Caco-2 (cell line): Measurements from ENCODE around the gene SRRM4. TPM values are rescaled to one million over a fixed set of nuclear protein-coding genes. Genes with fewer than 3 reads are reported as not detected.

Source experiments
- BruUV-seq: library from RNA; stranded (reverse); fragments of 400-500 nt; replicated peaks from 2 replicates; lab custom pipeline; 2021; lab: Mats Ljungman, UMichigan
- CTCF ChIA-PET: fragments of 300-600 bp; sonication (Branson Sonifier 250); formaldehyde crosslinking; loops from one replicate; lab custom pipeline; 2022; ENCODE audit warnings: antibody characterized with exemption; lab: Charles Lee
- POLR2A ChIA-PET: fragments of 300-600 bp; sonication (Branson Sonifier 250); formaldehyde crosslinking; loops from one replicate; lab custom pipeline; 2022; ENCODE audit warnings: antibody characterized with exemption; lab: Charles Lee
- DNase-seq, 2 experiments: peaks; one replicate each; pipeline versions ENCODE4 v3.0.0 to v3.0.0-alpha.2; 2020 to 2022
- H3K27me3 ChIP-seq: replicated peaks from 2 replicates; pipeline ENCODE4 v1.6.0; 2011; ENCODE audit warnings: low read length; ENCODE audit not compliant: control insufficient read depth, insufficient read depth
- H3K36me3 ChIP-seq: 2 replicates; pipeline ENCODE4 v1.5.1; 2011; ENCODE audit warnings: low read length; ENCODE audit not compliant: control insufficient read depth, insufficient read depth
- H3K4me1 ChIP-seq: fragments of 250-450 bp; sonication (Bioruptor Pico); 2 replicates; pipeline ENCODE4 v1.5.1; 2020; ENCODE audit warnings: mild to moderate bottlenecking
- H3K4me3 ChIP-seq: 2 replicates; pipeline ENCODE4 v1.5.1; 2011; ENCODE audit warnings: low read depth, mild to moderate bottlenecking, control low read depth, low read length
- H3K9me3 ChIP-seq: fragments of 250-450 bp; sonication (Bioruptor Pico); 2 replicates; pipeline ENCODE4 v1.5.1; 2020; ENCODE audit warnings: mild to moderate bottlenecking, moderate library complexity
- H3K27ac Mint-ChIP-seq: one replicate; pipeline ENCODE4 v1.8.0; 2022; ENCODE audit warnings: mixed read lengths; ENCODE audit not compliant: unreplicated experiment
- H3K27me3 Mint-ChIP-seq: one replicate; pipeline ENCODE4 v1.8.0; 2022; ENCODE audit warnings: mixed read lengths; ENCODE audit not compliant: insufficient read depth, unreplicated experiment
- H3K36me3 Mint-ChIP-seq: one replicate; pipeline ENCODE4 v1.8.0; 2022; ENCODE audit warnings: mild to moderate bottlenecking, mixed read lengths; ENCODE audit not compliant: insufficient read depth, unreplicated experiment
- H3K4me1 Mint-ChIP-seq: one replicate; pipeline ENCODE4 v1.8.0; 2022; ENCODE audit warnings: low read depth, mixed read lengths; ENCODE audit not compliant: unreplicated experiment
- H3K4me3 Mint-ChIP-seq: one replicate; pipeline ENCODE4 v1.8.0; 2022; ENCODE audit warnings: mild to moderate bottlenecking, moderate library complexity, mixed read lengths; ENCODE audit not compliant: unreplicated experiment
- H3K9me3 Mint-ChIP-seq: one replicate; pipeline ENCODE4 v1.8.0; 2022; ENCODE audit warnings: mixed read lengths; ENCODE audit not compliant: unreplicated experiment
- CTCF ChIP-seq, 2 experiments: fragments of 200-600 bp in 1 of 2; IDR thresholded peaks; 1 replicate in 1 of 2; 2 replicates in 1 of 2; pipeline versions ENCODE4 v1.5.1 to v1.8.0; 2011 to 2022; ENCODE audit warnings: antibody characterized with exemption in 1 of 2, control low read depth in 1 of 2, inconsistent platforms in 1 of 2, low read depth in 1 of 2, low read length in 1 of 2, mild to moderate bottlenecking in 1 of 2, moderate library complexity in 1 of 2; ENCODE audit not compliant: insufficient read depth in 1 of 2, severe bottlenecking in 1 of 2, unreplicated experiment in 1 of 2
- intact Hi-C: fragments of 100-400 bp; cut with micrococcal nuclease; formaldehyde crosslinking; loops from one replicate; pipeline ENCODE4 v1.10.0; 2022; ENCODE audit not compliant: unreplicated experiment
- total RNA-seq: library from RNA; stranded (reverse); gene quantifications from 2 replicates; pipeline ENCODE4 v1.2.3, GENCODE V29; 2022

The SRRM4 gene
- total RNA-seq, 1 experiment from 2014 or later, result not detected

- no peaks in the 10 kb centered on the region; the same call in 1 of the 2 replicates for H3K27me3 ChIP-seq
- BruUV-seq, result no TSS peak
- peaks cover 10% of the 10 kb centered on the region for H3K27me3 Mint-ChIP-seq
These were observed 4.7 kb downstream of the SRRM4 start for GRCh38 chr12:118986050-118986449.

DNA sequence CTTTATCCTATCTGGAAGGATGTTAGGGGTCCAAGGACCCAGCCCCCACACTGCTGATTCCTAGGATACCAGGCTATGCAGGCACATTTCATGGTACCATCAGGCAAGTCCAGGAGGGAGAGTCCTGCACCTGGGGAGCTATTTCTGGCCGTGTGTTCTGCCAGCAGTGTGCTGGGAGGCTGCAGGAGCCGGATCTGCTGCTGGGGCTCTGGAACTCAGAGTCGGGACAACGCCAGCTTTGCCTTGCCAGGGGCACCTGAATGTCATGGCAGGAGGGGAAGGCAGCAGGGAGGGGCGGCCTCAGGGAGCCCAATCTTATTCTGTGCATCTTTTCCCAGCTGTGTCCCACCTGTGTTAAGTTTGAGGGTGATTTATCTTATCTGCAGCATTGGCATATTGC, 17.8 kb downstream of the SRRM4 start:
- DNase-seq, result no peak

More at GRCh38 chr12:118986050-118986449, 4.7 kb downstream of the SRRM4 start:
- POLR2A ChIA-PET, result no interaction called here
- Histone ChIP-seq H3K9me3 (no peaks in the 10 kb centered on the region), H3K4me1 (no peaks in the 10 kb centered on the region), H3K36me3 (no peaks in the 10 kb centered on the region), H3K4me3 (no peak overlapping the region)
- intact Hi-C loops, result no loop called here
- Mint-ChIP-seq H3K9me3 (no peaks in the 10 kb centered on the region), H3K36me3 (no peaks in the 10 kb centered on the region), H3K4me1 (no peaks in the 10 kb centered on the region), H3K27ac (no peak overlapping the region), H3K4me3 (no peak overlapping the region)
- no peak for TF ChIP-seq CTCF (IDR thresholded peaks at IDR 0.05; ENCODE audit: insufficient read depth in 1 of 2, low read depth in 1 of 2, low read length in 1 of 2, severe bottlenecking in 1 of 2, unreplicated experiment in 1 of 2)
- DNase-seq, result no peak
- CTCF ChIA-PET, result no interaction called here

DNA sequence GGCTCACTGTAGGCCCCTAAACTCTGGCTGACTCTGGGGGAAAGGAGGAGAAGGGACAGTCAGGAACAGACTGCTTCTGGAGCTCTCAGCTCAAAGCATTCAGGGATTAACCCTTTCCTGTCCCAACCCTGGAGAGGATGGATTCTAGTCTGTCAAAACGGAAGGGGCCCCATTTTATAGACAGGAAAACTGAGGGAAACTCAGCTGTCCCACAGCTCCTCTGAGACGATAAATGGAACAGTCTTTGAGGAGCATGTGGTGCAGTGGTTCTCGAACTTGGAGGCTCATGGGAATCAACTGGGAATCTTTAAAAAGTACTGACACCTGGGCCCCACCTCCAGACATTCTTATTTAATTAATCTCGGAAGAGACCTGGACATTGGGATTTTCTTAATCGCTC, 23.7 kb downstream of the SRRM4 start:
- intact Hi-C loops, result no loop called here
- no TSS peak for BruUV-seq
- Mint-ChIP-seq H3K4me1 (peaks cover 6% of the 10 kb centered on the region), H3K27ac (no peak overlapping the region), H3K4me3 (no peak overlapping the region), H3K9me3 (no peaks in the 10 kb centered on the region), H3K36me3 (no peaks in the 10 kb centered on the region), H3K27me3 (peaks cover 8% of the 10 kb centered on the region)
- Histone ChIP-seq H3K4me3 (no peak overlapping the region), H3K36me3 (no peaks in the 10 kb centered on the region), H3K9me3 (no peaks in the 10 kb centered on the region), H3K4me1 (0 out of 2 replicates have a peak, but pooled peaks cover 7% of the 10 kb centered on the region), H3K27me3 (no peaks in the 10 kb centered on the region)
- no peak for TF ChIP-seq CTCF (IDR thresholded peaks at IDR 0.05; ENCODE audit: insufficient read depth in 1 of 2, low read depth in 1 of 2, low read length in 1 of 2, severe bottlenecking in 1 of 2, unreplicated experiment in 1 of 2)
- CTCF ChIA-PET, result no interaction called here
- no peak for DNase-seq
- POLR2A ChIA-PET, result no interaction called here

More for the DNA sequence above, 17.8 kb downstream of the SRRM4 start:
- no peaks in the 10 kb centered on the region for H3K4me1 Mint-ChIP-seq
- no peaks in the 10 kb centered on the region for H3K9me3 Mint-ChIP-seq
- no peak overlapping the region for H3K4me3 ChIP-seq
- no peaks in the 10 kb centered on the region for H3K36me3 Mint-ChIP-seq
- H3K9me3 ChIP-seq, result no peaks in the 10 kb centered on the region
- no peaks in the 10 kb centered on the region; the same call in 1 of the 2 replicates for H3K27me3 ChIP-seq
- POLR2A ChIA-PET, result no interaction called here
- intact Hi-C loops, result no loop called here
- CTCF ChIA-PET, result interaction anchor here (0.6 kb wide), 1 partner anchor 159 kb away, joined by 3 read pairs; no protein-coding TSS in a partner anchor
- no peak overlapping the region for H3K27ac Mint-ChIP-seq
- no peaks in the 10 kb centered on the region for H3K36me3 ChIP-seq
- no peaks in the 10 kb centered on the region for H3K4me1 ChIP-seq
- no peak for TF ChIP-seq CTCF (IDR thresholded peaks at IDR 0.05; ENCODE audit: insufficient read depth in 1 of 2, low read depth in 1 of 2, low read length in 1 of 2, severe bottlenecking in 1 of 2, unreplicated experiment in 1 of 2)
- BruUV-seq, result no TSS peak
- H3K4me3 Mint-ChIP-seq, result no peak overlapping the region
- peaks cover 12% of the 10 kb centered on the region for H3K27me3 Mint-ChIP-seq
